K562 (cell line): ENCODE measurements around the gene THADA. TPM values are rescaled to one million over a fixed set of nuclear protein-coding genes. Genes with fewer than 3 reads are reported as not detected.
A peak's percentile ranks its signal among the peaks of the same experiment; 100 is the strongest.

Experiments
- C11orf30 ChIP-seq: fragments of 450-650 bp; IDR thresholded peaks from 2 replicates; pipeline ENCODE4 v1.6.1; 2016; ENCODE audit warnings: low read depth, mild to moderate bottlenecking
- CEBPG ChIP-seq, 3 experiments: fragments of 200-800 bp in 1 of 3; sonication (Bioruptor generic) in 1 of 3; sonication (generic) in 1 of 3; formaldehyde crosslinking in 1 of 3; IDR thresholded peaks in 2 of 3; conservative IDR thresholded peaks in 1 of 3; 2 replicates each; pipeline versions ENCODE4 v1.6.1 to v1.8.0; 2016 to 2022; ENCODE audit warnings: missing compliant biosample characterization in 2 of 3, missing genetic modification characterization in 2 of 3, mild to moderate bottlenecking in 1 of 3, missing genetic modification reagents in 1 of 3
- DDX20 ChIP-seq: fragments of 450-650 bp; IDR thresholded peaks from 2 replicates; pipeline ENCODE4 v1.6.1; 2016; ENCODE audit warnings: missing genetic modification characterization, low read depth, mild to moderate bottlenecking, missing compliant biosample characterization, moderate library complexity
- EP400 ChIP-seq: fragments of 450-650 bp; IDR thresholded peaks from 2 replicates; pipeline ENCODE4 v1.6.1; 2017; ENCODE audit warnings: antibody characterized with exemption, mild to moderate bottlenecking, moderate library complexity
- ETV1 ChIP-seq: fragments of 450-650 bp; conservative IDR thresholded peaks from 2 replicates; pipeline ENCODE4 v1.6.1; 2016; ENCODE audit warnings: missing genetic modification characterization, control low read depth, low read depth, missing compliant biosample characterization
- GATAD2A ChIP-seq: fragments of 450-650 bp; IDR thresholded peaks from 2 replicates; pipeline ENCODE4 v1.6.1; 2017
- KLF6 ChIP-seq: fragments of 250-450 bp; sonication (Bioruptor Pico); IDR thresholded peaks from 2 replicates; pipeline ENCODE4 v1.4.0; 2020; ENCODE audit warnings: mild to moderate bottlenecking, moderate library complexity, borderline replicate concordance
- MTA1 ChIP-seq: fragments of 450-650 bp; IDR thresholded peaks from 2 replicates; pipeline ENCODE4 v1.6.1; 2017; ENCODE audit warnings: borderline replicate concordance
- PHF8 ChIP-seq: fragments of 200-600 bp; sonication (generic); IDR thresholded peaks from 2 replicates; pipeline ENCODE4 v1.6.1; 2012; ENCODE audit warnings: mixed run types, mild to moderate bottlenecking, inconsistent platforms, low read length, moderate library complexity, borderline replicate concordance
- PML ChIP-seq: IDR thresholded peaks from 2 replicates; pipeline ENCODE4 v1.6.1; 2012; ENCODE audit warnings: low read length, inconsistent platforms
- PTTG1 ChIP-seq: fragments of 450-650 bp; IDR thresholded peaks from 2 replicates; pipeline ENCODE4 v1.6.1; 2016; ENCODE audit warnings: low read depth, mild to moderate bottlenecking, missing genetic modification characterization, missing compliant biosample characterization
- RBM22 ChIP-seq: fragments of 200-400 bp; formaldehyde crosslinking; IDR thresholded peaks from 2 replicates; pipeline ENCODE4 v1.6.1; 2018; ENCODE audit warnings: low read length, low read depth; ENCODE audit not compliant: poor library complexity, severe bottlenecking
- TEAD2 ChIP-seq: fragments of 450-650 bp; IDR thresholded peaks from 2 replicates; pipeline ENCODE4 v1.6.1; 2016; ENCODE audit warnings: missing genetic modification characterization, control low read depth, missing compliant biosample characterization
- ZBTB8A ChIP-seq: fragments of 450-650 bp; IDR thresholded peaks from 2 replicates; pipeline ENCODE4 v1.6.1; 2018; ENCODE audit warnings: mild to moderate bottlenecking, moderate library complexity; ENCODE audit not compliant: partially characterized antibody
- ZNF143 ChIP-seq: sonication (generic); formaldehyde crosslinking; IDR thresholded peaks from 2 replicates; pipeline ENCODE4 v1.9.0; 2022; ENCODE audit warnings: mild to moderate bottlenecking, missing genetic modification reagents
- ZNF263 ChIP-seq: sonication (generic); formaldehyde crosslinking; IDR thresholded peaks from 2 replicates; pipeline ENCODE4 v1.8.0; 2022; ENCODE audit warnings: mild to moderate bottlenecking, missing genetic modification reagents, borderline replicate concordance
- ZSCAN32 ChIP-seq: fragments of 450-650 bp; formaldehyde crosslinking; IDR thresholded peaks from 2 replicates; pipeline ENCODE4 v1.4.0; 2020; ENCODE audit warnings: mild to moderate bottlenecking, moderate library complexity
- polyA plus RNA-seq, 8 experiments: library from polyadenylated mRNA; depleted of rRNA in 4 of 8; stranded (reverse) in 5 of 8; unstranded in 3 of 8; fragments of >200 nt; fragmentation: Nextera tagmentation in 2 of 8; fragmentation: Illumina TruSeq in 1 of 8; extraction: Ambion mirVana in 2 of 8; extraction: Trizol in 1 of 8; gene quantifications; 2 replicates each; pipeline versions ENCODE4 v1.2.1 to v1.2.3, GENCODE V29; 2011 to 2014; ENCODE audit warnings: inconsistent platforms in 1 of 8, missing spikeins in 1 of 8
- total RNA-seq, 7 experiments: library from RNA; depleted of rRNA in 6 of 7; stranded (reverse); fragments of >200 nt in 6 of 7; fragmentation: Illumina TruSeq in 2 of 7; extraction: Trizol in 2 of 7; gene quantifications; 2 replicates each; pipeline versions ENCODE4 v1.2.1 to v1.2.3, GENCODE V29; 2011 to 2021; ENCODE audit warnings: low replicate concordance in 1 of 7
- TF ChIP-seq, protein P1 (sequence below): fragments of 450-650 bp; conservative IDR thresholded peaks from 2 replicates; pipeline ENCODE4 v1.6.1; 2016; ENCODE audit warnings: missing genetic modification characterization, low read depth, mild to moderate bottlenecking, control low read depth, missing compliant biosample characterization
- TF ChIP-seq, protein P2 (sequence below): fragments of 450-650 bp; IDR thresholded peaks from 2 replicates; pipeline ENCODE4 v1.6.1; 2016; ENCODE audit warnings: low read depth, mild to moderate bottlenecking, moderate library complexity
- TF ChIP-seq, protein P3 (sequence below), 2 experiments: fragments of 450-650 bp in 1 of 2; sonication (generic) in 1 of 2; formaldehyde crosslinking in 1 of 2; IDR thresholded peaks in 1 of 2; conservative IDR thresholded peaks in 1 of 2; 2 replicates each; pipeline versions ENCODE4 v1.6.1 to v1.8.1; 2016 to 2023; ENCODE audit warnings: mild to moderate bottlenecking in 2 of 2, moderate library complexity in 2 of 2, inconsistent platforms in 1 of 2, missing genetic modification reagents in 1 of 2

THADA gene
- total and polyA plus RNA-seq, 9 of the 15 experiments (the other 6 are each of a cell fraction or from before 2014, with no cell fraction given): 17.8 to 34.7 (median 31.9) TPM

DNA sequence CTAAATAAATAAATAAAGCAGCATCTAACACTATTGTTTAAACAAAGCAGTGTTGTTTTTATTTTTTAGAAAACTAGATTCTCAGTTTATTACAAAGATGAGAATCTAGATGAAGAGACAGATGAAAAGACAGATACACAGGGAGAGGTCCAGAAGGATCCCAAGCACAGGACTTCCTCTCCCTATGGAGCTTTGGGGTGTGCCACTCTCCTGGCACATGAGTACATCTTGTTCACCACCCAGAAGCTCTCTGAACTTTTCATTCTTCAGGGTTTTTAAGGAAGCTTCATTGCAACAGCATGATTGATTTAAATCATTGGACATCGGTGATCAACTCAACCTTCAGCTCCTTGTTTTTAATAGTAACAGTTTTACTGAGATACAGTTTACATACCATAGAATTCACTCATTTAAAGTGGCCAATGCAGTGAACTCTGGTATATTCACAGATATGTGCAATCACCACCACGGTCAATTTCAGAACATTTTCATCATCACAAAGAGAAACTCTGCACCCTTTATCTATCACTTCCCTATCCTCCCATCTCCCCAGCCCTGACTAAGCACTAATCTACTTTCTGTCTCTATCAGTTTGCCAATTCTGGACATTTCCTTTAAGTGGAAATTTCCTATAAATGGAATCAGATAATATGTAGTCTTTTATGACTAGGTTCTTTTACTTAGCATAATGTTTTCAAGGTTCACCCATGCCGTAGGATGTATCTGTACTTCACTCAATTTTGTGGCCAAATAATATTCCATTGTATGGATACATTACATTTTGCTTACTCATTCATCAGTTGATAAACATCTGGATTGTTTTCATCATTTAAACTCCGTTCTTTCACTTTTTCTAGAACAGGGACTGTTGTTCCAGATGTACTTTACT, 307.2 kb downstream of the THADA start (continued):
- TF ChIP-seq, protein P1, sequence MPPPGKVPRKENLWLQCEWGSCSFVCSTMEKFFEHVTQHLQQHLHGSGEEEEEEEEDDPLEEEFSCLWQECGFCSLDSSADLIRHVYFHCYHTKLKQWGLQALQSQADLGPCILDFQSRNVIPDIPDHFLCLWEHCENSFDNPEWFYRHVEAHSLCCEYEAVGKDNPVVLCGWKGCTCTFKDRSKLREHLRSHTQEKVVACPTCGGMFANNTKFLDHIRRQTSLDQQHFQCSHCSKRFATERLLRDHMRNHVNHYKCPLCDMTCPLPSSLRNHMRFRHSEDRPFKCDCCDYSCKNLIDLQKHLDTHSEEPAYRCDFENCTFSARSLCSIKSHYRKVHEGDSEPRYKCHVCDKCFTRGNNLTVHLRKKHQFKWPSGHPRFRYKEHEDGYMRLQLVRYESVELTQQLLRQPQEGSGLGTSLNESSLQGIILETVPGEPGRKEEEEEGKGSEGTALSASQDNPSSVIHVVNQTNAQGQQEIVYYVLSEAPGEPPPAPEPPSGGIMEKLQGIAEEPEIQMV: 0 out of 2 replicates have a peak, but pooled peaks have one; percentile 49
- no peak for TF ChIP-seq ZNF263 (CRISPR knock-in tag)
- TF ChIP-seq PHF8: no peak
- TF ChIP-seq PTTG1 (tag): 0 out of 2 replicates have a peak, but pooled peaks have one; percentile 56
- TF ChIP-seq MTA1: peak; percentile 79; the same call in 1 of the 2 replicates
- no peak for TF ChIP-seq GATAD2A
- TF ChIP-seq EP400: peak; percentile 47; the same call in 1 of the 2 replicates
- TF ChIP-seq ZNF143 (CRISPR knock-in tag): no peak
- TF ChIP-seq ZBTB8A: no peak
- TF ChIP-seq KLF6 (CRISPR knock-in tag): peak; percentile 36; the same call in 1 of the 2 replicates
- no peak for TF ChIP-seq PML
- TF ChIP-seq DDX20 (tag): peak; percentile 66
- TF ChIP-seq C11orf30: peak; percentile 91
- TF ChIP-seq RBM22: no peak
- TF ChIP-seq, protein P2, sequence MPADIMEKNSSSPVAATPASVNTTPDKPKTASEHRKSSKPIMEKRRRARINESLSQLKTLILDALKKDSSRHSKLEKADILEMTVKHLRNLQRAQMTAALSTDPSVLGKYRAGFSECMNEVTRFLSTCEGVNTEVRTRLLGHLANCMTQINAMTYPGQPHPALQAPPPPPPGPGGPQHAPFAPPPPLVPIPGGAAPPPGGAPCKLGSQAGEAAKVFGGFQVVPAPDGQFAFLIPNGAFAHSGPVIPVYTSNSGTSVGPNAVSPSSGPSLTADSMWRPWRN: 0 out of 2 replicates have a peak, but pooled peaks have one; percentile 31
- 0 out of 2 replicates have a peak, but pooled peaks have one; percentile 30 for TF ChIP-seq ETV1
- peak; percentile 40; the same call in 1 of the 2 replicates for TF ChIP-seq CEBPG (CRISPR knock-in tag; IDR thresholded peaks at IDR 0.05)
- peak; percentile 74 to 90 for TF ChIP-seq CEBPG (tag; conservative IDR thresholded peaks at IDR 0.05 in 1 of 2, IDR thresholded peaks at IDR 0.05 in 1 of 2)
- 0 out of 2 replicates have a peak, but pooled peaks have one; percentile 21 for TF ChIP-seq TEAD2
- no peak for TF ChIP-seq ZSCAN32 (CRISPR knock-in tag)
- TF ChIP-seq, protein P3, sequence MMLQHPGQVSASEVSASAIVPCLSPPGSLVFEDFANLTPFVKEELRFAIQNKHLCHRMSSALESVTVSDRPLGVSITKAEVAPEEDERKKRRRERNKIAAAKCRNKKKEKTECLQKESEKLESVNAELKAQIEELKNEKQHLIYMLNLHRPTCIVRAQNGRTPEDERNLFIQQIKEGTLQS (IDR thresholded peaks at IDR 0.05): peak; percentile 81
- TF ChIP-seq, protein P3 (CRISPR knock-in tag; conservative IDR thresholded peaks at IDR 0.05): no peak
